Activated T-helper 1 cell treated with anti-CD3 and anti-CD28 coated beads, Interleukin-2, amount 50 U/mL, for 16 hours (primary cell): ENCODE results near the gene GZMA.
A peak's percentile ranks its signal among the peaks of the same experiment; 100 is the strongest.

ENCODE experiments used
- DNase-seq, 2 donors: peaks; one replicate each; pipeline ENCODE4 v3.0.0-alpha.2; 2020; ENCODE audit warnings: low read depth in 1 of 2, low spot score in 1 of 2

The GZMA gene

DNA sequence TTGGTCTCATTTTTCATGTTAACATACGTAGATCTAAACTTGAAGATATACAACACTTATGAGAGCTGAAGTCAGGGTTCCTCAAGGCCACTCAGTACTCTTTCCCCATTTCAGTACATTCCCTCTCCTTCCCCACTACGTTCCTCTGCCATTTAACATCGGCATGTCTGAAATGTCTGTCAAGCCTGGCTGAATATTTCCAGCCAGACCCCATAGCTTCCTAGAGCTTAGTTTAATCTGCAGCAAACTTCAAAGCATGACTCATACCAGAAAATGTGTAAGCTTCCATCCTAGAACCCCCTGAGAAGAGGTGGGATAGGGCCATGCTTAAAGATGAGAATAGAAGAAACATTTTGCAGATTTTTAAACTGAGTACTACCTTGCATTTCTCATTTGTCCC, 6.2 kb downstream of the GZMA start:
- no peak for DNase-seq

DNA sequence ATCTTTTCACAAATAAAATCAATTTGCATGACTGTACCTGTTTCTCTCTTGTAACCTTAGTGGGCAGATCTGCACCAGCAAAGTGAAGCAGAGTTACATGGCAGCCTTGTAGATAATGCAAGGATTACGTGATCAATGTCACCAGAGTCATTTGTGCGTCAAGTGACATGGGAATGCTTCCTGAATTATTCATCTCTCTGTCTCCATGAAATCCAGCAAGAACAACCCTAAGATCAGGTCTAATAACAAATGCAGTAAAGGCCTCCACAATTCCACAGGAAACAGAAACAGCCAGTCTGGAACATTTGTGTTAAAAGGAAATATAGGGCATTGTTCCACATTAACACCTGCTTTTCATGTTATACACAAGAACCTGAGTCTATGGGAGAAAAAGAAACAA, 7.8 kb downstream of the GZMA start:
- DNase-seq, result no peak

DNA sequence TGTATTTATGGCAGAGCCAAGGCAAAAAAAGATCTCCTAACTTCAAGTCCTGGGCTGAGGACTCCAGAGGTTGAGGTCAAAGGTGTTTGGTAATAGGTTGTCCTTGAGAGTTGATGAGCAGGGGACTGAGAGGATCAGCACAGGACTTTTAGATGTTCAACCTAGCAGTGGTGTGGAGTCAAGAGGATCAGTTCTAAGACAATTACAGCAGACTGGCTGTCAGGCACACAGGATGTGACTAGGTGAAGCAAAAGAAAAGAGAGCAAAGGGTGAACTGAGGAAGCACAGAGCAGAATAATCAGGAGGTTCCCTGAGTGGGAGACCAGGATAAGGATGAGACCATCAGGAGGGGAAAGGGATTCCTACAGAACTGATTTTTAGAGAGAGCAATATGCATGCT, 10.9 kb downstream of the GZMA start:
- no peak for DNase-seq

DNA sequence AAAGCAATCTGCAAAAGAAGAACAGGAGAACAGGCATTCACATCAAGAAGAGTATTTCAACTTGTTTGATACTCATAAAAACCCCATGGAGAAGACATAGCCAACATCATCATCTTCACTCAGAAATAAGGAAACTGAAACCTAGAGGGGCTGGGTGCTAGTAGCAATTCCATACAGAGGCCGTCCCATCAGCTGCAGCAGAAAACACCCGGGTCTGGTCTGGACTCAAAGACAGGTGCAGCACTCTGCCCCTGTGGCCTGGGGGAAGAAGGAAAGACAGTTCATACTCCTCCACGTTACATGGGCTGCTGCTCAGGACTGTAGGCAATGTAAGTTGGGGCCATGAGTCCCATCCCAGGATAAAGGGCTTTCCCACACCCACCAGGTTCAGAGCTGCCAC, 11.6 kb downstream of the GZMA start:
- no peak for DNase-seq

DNA sequence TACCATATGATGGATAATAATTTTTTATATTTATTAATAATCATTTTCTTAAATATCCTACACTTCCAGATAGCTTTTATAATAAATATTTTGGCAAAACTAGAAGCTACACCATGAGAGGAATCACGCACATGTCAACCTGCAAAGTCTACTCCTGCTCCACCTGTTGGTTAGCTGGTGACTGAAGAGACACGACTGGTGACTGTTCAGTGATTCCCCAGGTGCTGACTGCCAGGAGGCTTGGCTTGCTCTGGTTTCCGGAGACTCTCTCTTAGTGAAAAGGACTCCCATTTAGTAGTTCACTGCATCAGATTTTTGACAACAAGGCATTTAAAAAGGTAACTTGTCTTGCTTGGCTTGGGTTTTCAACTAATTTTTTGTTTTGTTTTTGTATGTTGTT, 20.9 kb downstream of the GZMA start:
- no peak for DNase-seq

DNA sequence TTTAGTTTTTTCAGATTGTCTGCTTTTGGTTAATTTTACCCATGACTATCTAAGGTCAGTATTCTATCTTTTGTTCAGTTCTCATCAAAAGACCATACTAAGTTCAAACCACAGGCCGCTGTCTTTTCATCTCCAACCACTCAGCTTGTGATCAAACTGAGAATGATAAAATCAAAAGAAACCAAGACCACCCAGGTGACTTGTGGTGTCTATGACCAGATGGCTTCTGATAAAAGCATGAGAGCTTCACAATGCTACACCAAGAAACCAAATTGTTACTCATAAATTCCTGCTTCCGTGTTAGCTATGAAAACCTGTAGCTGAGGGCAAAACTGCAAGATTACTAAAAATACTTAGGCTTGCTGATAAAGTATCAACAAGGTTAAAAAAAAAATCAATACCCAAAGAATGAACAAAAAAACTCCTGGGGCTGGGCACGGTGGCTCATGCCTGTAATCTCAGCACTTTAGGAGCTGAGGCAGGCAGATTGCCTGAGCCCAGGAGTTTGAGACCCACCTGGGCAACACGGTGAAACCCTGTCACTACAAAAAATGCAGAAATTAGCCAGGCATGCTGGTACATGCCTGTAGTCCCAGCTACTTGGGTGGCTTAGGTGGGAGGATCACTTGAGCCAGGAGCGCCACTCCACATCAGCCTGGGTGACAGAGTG, 31.7 kb downstream of the GZMA start:
- no peak for DNase-seq

DNA sequence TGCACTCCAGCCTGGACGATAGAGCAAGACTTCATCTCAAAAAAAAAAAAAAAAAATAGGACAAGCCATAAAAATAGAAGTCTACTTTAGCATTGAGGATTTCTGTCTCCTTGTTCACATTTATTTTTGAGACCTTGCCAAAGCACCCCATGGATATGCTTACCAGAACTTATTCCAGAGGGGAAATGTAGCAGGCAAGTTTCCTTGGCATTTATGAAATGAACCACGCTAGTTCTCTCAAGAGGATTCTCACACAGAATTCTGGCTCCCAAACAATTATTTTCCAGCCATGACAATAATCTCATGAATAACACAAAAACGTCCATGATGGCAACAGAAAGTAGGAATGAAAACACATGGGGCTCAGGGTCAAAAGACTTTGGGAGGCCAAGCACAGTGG, 34.1 kb downstream of the GZMA start:
- no peak for DNase-seq

DNA sequence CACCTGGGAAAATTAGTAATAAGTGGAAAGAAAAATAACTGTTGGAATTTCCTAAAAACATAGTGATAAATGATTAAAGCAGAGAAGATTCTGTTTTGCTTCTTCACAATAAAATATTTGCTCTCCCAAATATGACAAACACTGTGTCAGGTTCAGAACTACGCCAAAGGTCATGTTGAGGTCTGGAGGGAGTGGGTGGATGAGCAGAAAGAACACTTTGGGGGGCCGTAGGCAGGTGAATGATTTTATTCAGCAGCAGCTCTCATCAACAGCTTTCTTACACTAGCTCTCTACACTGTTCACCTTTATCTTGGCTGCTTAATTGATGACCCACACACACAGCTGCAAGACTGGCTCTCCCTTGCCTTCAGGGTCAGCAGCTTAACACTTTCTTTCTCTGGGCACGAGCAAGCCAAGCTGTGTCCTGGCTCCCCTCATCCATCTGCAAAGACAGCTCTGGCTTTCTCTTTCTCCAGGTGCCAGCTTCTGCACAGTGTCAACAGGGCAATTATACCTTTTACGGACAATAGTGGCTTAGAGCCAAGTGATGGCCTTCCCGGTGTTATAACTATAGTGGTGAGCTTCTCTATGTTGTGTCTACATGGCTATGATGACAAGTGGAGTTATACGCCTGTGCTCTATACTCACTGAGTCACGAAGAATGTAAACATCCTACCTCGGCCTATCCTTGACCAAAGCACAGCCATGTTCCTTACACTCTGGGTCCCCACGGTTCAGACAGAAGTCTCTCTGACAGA, 38.6 kb downstream of the GZMA start:
- DNase-seq, result no peak

DNA sequence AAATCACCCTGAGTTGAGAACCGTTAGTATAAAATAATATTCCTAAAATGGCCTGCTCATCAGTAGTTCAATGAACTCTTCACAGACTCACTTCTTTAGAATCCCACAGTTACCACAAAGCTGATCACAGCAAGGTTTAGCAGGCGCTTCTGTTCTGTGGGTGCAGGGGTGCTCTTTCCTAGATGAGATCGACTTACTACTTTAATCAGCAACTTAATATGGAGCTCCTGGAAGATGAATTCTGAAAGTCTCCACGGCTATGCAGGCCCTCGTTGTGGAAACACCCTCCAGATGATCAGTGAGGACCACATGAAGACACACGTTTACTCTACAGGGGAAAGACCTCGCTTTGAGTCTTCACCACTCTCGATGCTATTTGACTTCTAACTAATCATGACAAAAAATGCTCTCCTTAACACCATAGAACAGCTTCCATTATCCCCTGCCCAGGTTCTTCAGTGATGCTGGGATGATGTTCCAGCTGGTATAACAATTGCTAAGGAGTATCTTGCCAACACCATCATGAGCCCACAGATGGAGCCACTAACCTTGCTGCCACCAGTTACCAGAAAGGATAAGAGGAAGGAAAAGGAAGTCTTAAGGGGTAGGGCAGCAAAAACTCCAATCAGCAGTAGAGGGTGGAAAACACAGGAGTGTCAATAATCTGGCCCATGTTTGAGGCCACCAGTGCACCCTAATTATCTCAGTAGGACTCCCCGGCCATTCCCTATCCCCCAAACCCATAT, 39.7 kb downstream of the GZMA start:
- no peak for DNase-seq

DNA sequence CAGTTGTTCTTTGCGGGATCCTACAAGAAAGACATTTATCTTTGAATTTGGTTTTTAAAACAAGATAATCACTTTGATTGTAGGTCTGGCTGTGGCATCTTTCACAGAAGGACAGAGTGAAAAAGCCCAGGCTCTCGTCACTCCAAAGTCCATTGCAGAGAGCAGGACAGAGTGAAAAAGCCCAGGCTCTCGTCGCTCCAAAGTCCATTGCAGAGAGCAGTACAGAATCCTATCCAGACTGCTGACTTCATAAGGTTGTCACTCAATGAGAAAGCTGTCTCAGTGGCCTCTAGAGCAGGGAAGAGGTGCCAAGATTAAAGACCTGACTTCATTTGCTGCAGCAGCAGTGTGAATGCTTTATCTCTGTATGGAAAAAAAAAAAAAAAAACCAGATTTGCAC, 41.2 kb downstream of the GZMA start:
- no peak for DNase-seq

DNA sequence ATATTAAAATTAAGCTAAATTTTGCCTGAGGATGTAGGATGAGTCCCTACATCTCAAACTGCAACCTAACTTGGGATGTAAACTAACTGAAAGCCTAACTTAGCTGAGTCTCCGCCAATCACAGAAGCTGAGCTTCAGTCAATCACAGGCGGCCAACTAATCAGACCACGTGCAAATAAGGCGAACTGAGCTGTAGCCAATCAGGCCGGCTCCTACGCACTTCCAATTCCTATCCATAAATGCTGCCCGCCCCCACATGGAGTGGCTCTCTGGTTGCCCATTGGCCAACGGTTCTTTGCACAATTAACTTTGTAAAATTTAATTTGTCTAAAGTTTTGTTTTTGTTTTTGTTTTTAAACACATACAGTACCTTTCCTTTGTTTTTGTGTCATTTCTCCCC, 43.6 kb downstream of the GZMA start:
- DNase-seq, result no peak

DNA sequence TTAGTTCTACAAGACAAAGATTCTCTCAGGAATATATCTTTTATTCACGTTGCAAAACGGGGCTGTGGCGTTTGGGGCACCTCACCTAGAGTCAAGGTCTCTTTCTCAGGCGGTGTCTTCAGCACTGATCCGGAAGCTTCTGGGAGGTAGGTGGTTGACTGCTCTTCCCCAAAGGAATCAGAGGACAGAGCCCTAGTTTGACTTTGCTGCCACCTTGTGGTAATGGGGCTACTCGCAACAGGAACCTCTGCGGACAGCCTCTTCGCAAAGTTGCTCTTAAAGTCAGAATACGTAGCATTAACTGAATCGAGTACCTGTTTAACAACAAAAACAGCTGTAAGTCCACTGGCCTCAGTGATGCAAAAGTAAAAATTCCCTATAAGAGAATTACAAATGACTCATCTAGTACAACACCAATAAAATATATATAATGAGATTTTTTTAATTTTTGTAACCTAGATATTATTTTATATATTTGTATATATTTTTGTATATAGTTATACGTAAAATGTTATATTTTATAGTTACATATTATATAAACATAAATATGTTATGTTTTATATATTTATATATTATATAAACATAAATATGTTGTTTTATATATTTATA, 44.2 kb downstream of the GZMA start:
- DNase-seq, result peak; percentile 59 to 64

DNA sequence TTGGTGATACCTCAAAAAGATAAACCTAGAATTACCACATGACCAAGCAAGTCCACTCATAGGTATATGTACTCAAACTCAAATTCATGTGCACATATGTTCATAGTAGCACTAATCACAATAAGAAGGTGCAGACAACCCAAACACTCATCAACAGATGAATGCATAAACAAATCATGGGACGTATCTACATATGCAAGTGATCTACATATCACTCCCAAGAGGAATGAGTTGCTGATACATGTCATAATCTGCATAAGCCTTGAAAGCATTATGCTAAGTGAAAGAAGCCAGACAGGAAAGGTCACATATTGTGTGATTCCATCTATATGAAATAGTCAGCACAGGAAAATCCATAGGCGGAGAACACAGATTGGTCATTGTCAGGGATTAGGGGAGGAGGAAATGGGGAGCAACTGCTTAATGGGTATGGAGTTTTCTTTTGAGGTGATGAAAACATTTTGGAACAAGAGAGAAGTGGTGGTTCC, 46.9 kb downstream of the GZMA start:
- DNase-seq, result no peak

DNA sequence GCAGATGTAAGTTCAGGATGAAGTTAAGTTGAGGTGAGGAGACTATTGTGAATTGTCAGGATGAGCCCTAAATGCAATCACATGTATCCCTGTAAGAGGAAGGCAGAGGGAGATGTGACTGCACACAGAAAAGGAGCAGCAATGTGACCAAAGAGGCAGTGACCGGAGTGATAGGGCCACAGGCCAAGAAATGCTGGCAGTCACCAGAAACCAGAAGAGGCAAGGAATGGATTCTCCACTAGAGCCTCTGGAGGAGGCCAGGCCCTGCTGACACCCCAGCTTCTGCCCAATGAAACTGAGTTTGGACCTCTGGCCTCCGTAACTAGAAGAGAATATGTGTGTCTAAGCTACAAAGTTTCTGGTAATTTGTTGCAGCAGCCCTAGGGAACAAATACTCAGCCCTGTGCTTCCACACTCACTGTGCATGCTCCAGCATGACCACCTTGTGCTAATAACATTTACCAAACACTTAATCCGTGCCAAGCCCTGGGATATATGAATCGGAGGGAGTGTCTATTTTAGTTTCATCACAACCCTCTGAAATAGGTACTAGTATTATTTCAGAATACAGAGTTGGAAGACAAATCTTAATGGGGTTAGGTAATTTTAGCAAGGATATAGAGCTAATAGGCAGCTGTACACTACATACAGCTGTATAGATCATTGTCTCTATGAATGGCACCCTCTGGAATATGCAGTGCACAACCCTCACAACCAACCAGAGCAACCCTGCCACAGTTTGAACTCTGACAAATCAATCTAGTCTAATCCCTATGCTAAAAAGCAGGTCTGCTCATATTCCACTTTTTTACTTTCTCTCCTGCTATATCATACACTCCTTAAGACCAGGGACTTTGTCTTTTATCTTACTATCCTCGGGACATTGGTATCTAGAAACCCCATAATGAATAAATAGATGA, 49.7 kb downstream of the GZMA start:
- no peak for DNase-seq

DNA sequence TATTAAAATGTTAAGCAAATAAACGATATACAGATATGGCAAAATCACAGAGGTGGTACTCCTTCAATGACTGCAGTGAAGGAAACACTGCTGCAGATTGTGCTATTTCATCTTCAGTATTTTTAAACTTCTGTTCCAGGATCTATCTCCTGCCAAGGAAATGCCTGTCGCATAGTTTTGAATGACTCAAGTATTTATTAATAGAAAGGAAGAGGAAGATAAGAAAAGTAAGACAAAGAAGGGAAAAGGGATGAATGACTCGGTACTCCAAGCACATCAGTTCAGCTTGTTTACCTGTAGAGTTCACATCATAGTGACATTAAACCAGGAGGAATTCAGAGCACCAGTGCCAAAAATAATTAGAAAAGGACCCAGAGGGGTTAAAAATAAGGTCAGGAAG, 52.4 kb downstream of the GZMA start:
- DNase-seq, result no peak
